HFFc6 (cell line): ENCODE measurements around the gene STAM. TPM values are rescaled to one million over a fixed set of nuclear protein-coding genes. Genes with fewer than 3 reads are reported as not detected.

Experiments used
- DNase-seq: peaks from one replicate; pipeline ENCODE4 v3.0.0-alpha.2; 2018
- H3K27ac Mint-ChIP-seq: 2 replicates; pipeline ENCODE4 v1.8.0; 2020; ENCODE audit warnings: mild to moderate bottlenecking, mixed read lengths
- H3K27me3 Mint-ChIP-seq: 2 replicates; pipeline ENCODE4 v1.8.0; 2021; ENCODE audit warnings: mild to moderate bottlenecking, moderate library complexity, mixed read lengths; ENCODE audit not compliant: insufficient read depth
- H3K36me3 Mint-ChIP-seq: 2 replicates; pipeline ENCODE4 v1.8.0; 2021; ENCODE audit warnings: low read depth, mixed read lengths
- H3K4me1 Mint-ChIP-seq: 2 replicates; pipeline ENCODE4 v1.8.0; 2020; ENCODE audit warnings: low read depth, mixed read lengths
- H3K4me3 Mint-ChIP-seq: 2 replicates; pipeline ENCODE4 v1.8.0; 2020; ENCODE audit warnings: mild to moderate bottlenecking, moderate library complexity, mixed read lengths
- H3K9me3 Mint-ChIP-seq: 2 replicates; pipeline ENCODE4 v1.8.0; 2020; ENCODE audit warnings: mild to moderate bottlenecking, mixed read lengths
- total RNA-seq, 6 experiments: library from RNA; stranded (reverse); fragmentation: NEBNext Ultra II Directional; extraction: Animal tissue kit (Norgen Biotek cat#: 25700); gene quantifications; 2 replicates in 1 of 6; 3 replicates in 5 of 6; pipeline ENCODE4 v1.2.3, GENCODE V29; 2021
- TF ChIP-seq, protein P1 (sequence below): fragments of 200-600 bp; sonication (generic); IDR thresholded peaks from 2 replicates; pipeline ENCODE4 v1.5.0; 2021; ENCODE audit warnings: antibody characterized with exemption, mild to moderate bottlenecking

The STAM gene
- total RNA-seq, 6 experiments from 2014 or later = 37.8 to 46.9 (median 43.2) TPM

DNA sequence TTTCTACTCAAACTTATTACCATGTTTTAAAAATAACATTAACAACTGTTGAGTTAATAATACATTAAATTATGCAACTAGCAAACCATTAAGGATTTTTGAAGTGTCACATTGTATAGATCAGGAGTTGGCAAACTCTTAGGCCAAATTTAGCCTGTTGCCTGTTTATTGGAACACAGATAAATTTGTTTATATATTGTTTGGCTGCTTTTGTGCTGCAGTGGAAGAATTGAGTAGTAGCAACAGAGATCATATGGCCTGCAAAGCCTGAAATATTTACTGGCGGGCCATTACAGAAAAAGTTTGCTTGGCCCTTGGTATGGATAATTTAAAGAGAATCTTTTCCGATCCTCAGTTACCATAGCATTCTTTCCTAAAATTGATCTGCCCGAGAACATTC is 57.4 kb downstream of the STAM start:
- H3K27ac Mint-ChIP-seq = no peak overlapping the region
- TF ChIP-seq, protein P1, sequence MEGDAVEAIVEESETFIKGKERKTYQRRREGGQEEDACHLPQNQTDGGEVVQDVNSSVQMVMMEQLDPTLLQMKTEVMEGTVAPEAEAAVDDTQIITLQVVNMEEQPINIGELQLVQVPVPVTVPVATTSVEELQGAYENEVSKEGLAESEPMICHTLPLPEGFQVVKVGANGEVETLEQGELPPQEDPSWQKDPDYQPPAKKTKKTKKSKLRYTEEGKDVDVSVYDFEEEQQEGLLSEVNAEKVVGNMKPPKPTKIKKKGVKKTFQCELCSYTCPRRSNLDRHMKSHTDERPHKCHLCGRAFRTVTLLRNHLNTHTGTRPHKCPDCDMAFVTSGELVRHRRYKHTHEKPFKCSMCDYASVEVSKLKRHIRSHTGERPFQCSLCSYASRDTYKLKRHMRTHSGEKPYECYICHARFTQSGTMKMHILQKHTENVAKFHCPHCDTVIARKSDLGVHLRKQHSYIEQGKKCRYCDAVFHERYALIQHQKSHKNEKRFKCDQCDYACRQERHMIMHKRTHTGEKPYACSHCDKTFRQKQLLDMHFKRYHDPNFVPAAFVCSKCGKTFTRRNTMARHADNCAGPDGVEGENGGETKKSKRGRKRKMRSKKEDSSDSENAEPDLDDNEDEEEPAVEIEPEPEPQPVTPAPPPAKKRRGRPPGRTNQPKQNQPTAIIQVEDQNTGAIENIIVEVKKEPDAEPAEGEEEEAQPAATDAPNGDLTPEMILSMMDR = no peak
- DNase-seq = no peak
- peaks cover 30% of the 10 kb centered on the region for H3K36me3 Mint-ChIP-seq
- no peak overlapping the region for H3K4me3 Mint-ChIP-seq
- no peaks in the 10 kb centered on the region for H3K27me3 Mint-ChIP-seq
- no peaks in the 10 kb centered on the region for H3K4me1 Mint-ChIP-seq
- no peaks in the 10 kb centered on the region for H3K9me3 Mint-ChIP-seq

DNA sequence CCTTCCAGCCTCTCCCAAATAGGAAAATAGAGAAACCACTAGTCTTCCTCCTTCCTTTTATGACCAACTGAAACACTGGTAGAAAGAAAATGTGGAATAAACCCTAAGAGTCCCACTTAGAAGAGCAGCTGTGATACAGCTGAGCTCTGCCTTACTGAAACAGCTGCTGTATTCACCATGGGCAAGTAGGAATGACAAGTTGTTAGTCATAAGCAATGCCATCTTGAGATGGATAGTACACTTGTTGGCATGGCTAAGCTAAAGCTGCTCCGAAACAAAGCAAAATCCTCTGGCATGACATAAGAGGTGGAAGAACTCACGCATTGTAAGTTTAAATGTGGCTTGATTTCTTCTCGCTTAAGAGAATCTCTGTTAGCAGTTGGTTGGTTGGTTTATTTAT is 59.8 kb downstream of the STAM start:
- no peaks in the 10 kb centered on the region for H3K27me3 Mint-ChIP-seq
- peaks cover 23% of the 10 kb centered on the region for H3K36me3 Mint-ChIP-seq
- no peaks in the 10 kb centered on the region for H3K4me1 Mint-ChIP-seq
- no peak overlapping the region for H3K27ac Mint-ChIP-seq
- no peak for DNase-seq
- TF ChIP-seq, protein P1 = no peak
- no peaks in the 10 kb centered on the region for H3K9me3 Mint-ChIP-seq
- H3K4me3 Mint-ChIP-seq = no peak overlapping the region

DNA sequence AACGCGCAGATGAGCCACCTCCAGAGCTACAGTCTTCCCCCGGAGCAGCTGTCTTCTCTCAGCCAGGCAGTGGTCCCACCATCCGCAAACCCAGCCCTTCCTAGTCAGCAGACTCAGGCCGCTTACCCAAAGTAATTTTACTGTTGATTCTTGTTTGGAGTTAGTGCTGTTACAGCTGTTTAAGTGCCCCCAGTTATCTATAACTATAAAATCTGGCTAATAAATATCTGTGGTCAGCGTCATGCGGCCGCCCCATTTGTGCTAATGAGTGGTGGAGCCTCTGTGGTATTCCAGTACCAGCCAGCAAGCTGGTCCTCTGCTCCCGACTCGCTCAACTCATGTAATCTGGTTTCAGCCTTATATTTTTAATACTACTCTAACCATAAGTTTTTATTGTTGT is 64.9 kb downstream of the STAM start:
- Mint-ChIP-seq H3K9me3 (no peaks in the 10 kb centered on the region), H3K36me3 (peaks cover 35% of the 10 kb centered on the region), H3K4me3 (no peak overlapping the region), H3K27ac (no peak overlapping the region), H3K27me3 (no peaks in the 10 kb centered on the region; the same call in 1 of the 2 replicates), H3K4me1 (no peaks in the 10 kb centered on the region)
- no peak for DNase-seq
- TF ChIP-seq, protein P1 = no peak

DNA sequence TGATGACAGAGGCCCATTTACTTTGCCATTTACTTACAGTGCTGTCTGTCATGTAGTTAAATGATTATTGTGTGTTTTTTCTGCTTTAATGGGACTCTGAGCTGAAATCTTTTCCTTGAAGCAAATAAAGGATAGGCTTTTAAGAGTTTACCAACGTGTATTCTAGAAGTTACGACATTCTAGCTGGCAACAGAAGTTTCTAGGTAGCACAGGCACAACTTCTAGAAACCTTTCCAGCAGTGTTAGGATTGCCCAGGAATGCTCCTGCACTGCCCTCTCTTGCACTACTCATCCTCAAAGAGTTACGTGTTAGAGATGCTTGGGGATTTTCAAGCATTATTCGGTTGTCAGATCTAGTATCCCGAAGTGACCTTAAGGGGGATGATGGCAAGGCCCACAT is 65.5 kb downstream of the STAM start:
- Mint-ChIP-seq H3K9me3 (no peaks in the 10 kb centered on the region), H3K27ac (no peak overlapping the region), H3K4me3 (no peak overlapping the region), H3K36me3 (peaks cover 41% of the 10 kb centered on the region), H3K4me1 (no peaks in the 10 kb centered on the region), H3K27me3 (no peaks in the 10 kb centered on the region; the same call in 1 of the 2 replicates)
- DNase-seq = no peak
- TF ChIP-seq, protein P1 = no peak

DNA sequence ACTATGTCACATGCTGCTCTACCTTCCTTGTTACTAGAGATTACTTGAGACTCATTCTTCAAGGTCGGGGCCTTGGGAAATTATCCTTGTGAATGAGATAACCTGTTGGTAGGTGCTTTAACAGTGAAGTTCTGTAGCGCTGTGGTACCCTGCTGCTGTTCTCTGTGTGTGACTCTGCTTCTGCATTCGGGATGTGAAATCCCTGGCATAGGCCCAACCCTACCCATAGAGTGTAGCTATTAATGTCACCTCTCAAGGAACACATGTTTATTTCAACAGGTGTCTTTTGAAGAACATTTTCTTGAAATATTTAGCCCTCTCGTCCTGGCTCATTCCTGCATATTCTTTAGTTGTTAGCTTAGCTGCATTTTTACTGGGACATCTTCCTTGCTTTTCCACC is 66.2 kb downstream of the STAM start:
- Mint-ChIP-seq H3K4me3 (no peak overlapping the region), H3K36me3 (peaks cover 46% of the 10 kb centered on the region), H3K27me3 (no peaks in the 10 kb centered on the region; the same call in 1 of the 2 replicates), H3K9me3 (no peaks in the 10 kb centered on the region), H3K4me1 (no peaks in the 10 kb centered on the region), H3K27ac (no peak overlapping the region)
- TF ChIP-seq, protein P1 = no peak
- DNase-seq = no peak

DNA sequence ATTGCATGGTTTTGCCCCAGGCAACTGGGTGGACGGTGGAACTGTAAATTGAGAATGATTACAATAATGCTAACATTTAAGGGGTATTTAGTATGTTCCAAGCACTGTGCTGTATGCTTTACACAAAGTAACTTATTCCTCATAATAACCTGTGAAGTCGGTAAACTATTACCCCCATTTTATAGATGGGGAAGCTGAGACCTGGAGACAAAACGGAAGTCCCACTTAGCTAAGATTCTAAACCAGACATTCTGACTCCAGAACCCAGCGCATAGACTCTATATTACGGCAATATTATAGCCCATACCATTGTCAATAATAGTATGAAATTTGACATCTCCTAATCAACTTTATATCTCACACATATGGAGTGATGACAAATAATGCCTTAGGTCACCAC is 68.1 kb downstream of the STAM start:
- H3K27me3 Mint-ChIP-seq = no peaks in the 10 kb centered on the region; the same call in 1 of the 2 replicates
- H3K4me3 Mint-ChIP-seq = no peak overlapping the region
- peaks cover 54% of the 10 kb centered on the region for H3K36me3 Mint-ChIP-seq
- no peaks in the 10 kb centered on the region for H3K9me3 Mint-ChIP-seq
- TF ChIP-seq, protein P1 = no peak
- H3K4me1 Mint-ChIP-seq = no peaks in the 10 kb centered on the region
- H3K27ac Mint-ChIP-seq = no peak overlapping the region
- DNase-seq = no peak
